GM21528 (cell line): Measurements from ENCODE around the gene EEF1A2.
"Not testable (repeated sequence)": the region's sequence is repeated elsewhere in the genome, so short reads cannot be mapped to it uniquely, and the experiment has no call there.

Experiments used
- ATAC-seq: cut with Tn5 transposase; IDR thresholded peaks from one replicate; pipeline ENCODE4 v1.9.1; 2021; ENCODE audit warnings: mild to moderate bottlenecking, moderate library complexity; ENCODE audit not compliant: unreplicated experiment, low FRiP score

Gene EEF1A2

DNA sequence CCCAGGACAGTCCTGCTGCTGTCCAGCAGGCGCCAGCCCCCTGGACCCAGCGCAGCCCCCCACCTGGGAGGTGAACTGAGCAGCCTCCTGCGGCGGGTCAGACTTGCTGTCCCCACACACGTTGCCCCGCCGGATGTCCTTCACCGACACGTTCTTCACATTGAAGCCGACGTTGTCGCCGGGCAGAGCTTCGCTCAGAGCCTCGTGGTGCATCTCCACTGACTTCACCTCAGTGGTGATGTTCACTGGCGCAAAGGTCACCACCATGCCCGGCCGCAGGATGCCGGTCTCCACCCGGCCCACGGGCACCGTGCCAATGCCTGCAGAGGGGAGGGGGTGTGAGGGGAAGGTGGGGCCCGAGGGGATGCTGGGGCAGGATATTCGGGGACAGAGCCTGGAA lies 8.5 kb downstream of the EEF1A2 start:
- ATAC-seq: no peak

DNA sequence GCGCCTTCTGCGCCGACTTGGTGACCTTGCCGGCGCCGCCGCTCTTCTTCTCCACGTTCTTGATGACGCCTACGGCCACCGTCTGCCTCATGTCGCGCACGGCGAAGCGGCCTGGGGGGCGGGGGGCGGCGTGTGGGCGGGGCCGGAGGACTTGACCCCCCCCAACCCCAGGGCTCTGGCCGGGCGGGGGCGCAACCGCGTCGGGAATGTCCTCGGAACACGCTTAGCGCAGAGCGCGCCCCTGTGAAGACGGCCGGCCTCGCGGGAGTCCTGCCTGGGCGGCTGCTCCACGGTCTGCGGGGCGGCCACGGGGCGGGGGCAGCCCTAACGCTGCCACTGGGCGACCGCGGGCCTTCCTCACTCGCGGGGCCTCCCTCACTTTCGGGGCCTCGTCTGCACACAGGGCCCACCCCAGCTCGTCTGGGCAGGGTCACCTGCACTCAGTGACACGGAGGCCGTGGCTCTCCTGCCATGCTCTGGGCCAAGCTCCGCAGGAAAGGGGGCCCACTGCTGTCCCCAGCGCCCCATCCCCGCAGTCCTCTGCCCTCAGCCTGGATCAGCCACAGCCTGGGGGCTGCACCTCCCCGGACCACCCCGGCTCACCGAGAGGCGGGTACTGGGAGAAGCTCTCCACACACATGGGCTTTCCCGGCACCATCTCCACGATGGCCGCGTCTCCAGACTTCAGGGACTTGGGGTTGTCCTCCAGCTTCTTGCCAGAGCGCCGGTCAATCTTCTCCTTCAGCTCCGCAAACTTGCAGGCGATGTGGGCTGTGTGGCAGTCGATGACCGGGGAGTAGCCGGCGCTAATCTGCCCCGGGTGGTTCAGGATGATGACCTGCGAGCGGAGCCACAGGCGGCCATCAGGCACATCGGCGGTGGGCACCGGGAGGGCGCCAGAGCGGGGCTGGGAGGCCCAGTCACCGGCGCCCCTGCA lies 10.3 kb downstream of the EEF1A2 start:
- ATAC-seq: no peak

DNA sequence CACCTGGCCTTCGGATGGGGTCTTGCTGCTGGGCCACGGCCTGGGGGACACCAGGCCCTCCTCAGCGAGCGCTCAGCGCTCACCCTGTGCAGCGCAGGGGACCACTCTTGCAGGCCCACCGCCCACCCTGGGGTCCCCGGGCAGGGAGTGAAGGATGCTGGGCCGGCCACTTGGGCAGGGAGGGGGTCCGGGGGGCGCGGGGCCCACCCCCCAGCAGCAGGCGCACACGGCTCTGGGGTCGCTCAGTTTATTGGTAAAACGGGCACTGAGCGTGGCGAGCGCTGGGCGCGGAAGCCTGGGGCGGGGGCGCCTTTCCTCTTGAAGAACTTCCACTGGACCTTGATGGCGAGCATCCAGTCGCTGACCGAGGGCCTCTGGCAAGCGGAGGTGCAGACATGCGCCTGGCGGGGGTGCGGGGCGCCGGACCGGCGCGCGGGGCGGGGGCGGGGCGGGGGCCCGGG lies 11.1 kb downstream of the EEF1A2 start:
- no peak for ATAC-seq

DNA sequence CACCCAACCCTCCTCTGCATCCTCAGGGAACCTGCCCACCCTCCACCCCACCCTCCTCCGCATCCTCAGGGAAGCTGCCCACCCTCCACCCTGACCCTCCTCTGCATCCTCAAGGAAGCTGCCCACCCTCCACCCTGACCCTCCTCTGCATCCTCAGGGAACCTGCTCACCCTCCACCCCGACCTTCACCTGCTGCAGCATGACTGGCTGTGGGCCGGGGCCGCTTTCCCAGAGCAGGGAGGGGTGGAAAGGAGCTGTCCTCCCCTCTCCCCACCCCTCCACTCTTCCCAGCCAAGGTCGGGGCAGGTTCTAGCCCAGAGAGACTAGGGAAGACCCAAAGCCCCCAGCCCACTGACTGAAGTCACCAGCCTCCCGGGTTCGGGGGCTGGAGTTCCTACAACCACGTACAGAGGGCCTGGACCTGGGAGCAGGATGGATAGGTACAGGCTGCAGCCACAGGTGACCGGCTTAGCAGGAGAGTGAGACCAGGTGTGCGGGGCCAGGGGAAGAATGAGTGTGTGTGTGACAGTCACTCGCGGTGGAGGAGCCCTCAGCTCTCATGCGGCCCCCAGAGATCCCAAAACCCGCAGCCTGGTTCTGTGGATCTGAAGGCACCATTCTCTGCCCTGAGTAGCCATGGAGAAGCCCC lies 11.6 kb downstream of the EEF1A2 start:
- ATAC-seq: no peak

GRCh38 chr20:63486300-63486855 lies 12.5 kb downstream of the EEF1A2 start:
- no peak for ATAC-seq

GRCh38 chr20:63484651-63485403 lies 14.1 kb downstream of the EEF1A2 start:
- no peak for ATAC-seq

DNA sequence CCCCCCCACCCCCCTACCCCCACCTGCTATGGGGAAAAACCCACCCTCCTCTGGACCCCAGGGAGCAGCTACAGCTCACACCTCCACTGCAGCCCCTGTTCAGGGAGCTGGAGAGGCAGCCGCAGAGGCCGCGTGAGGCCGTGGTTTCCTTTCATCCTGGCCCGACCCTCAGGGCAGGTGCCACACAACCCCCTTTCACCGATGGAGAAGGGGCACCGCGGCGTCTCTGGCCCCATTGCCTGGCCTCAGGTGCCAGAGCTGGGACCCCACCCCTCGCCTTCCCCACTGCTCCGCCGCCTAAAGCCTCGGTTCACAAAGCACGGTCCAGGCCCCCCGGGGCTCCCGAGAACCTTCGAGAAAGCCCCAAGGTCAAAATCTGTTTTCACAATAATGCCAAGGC lies 14.6 kb downstream of the EEF1A2 start:
- no peak for ATAC-seq

- no peak for ATAC-seq
These were observed 15.0 kb downstream of the EEF1A2 start for GRCh38 chr20:63483834-63484233.

DNA sequence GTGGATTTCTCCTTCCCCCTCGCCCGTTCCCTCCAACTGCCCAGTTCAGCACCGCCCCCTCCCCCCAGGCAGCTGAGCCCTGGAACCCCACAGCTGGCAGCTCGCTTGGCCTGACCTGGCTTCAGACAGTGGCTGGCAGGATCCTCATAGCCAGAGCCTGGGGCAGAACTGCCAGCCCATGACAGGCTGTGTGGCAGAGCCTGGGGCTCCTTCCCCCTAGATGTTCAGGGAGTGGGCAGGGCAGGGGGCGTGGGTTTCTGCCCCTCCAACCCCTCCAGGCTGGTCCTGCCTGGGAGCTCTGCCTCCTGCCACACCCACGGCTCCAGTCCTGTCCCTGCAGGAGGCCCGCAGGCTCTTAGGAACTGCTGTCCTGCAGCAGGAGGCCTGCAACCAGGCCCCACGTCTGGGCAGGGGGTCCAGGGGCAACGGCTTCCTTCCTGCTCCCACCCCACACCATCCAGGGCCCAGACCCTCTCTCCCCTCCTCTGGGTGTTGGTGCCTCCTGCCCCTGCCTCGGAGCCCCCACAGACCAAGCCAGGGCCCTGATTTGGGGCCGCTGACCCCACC lies 16.8 kb downstream of the EEF1A2 start:
- ATAC-seq: no peak

- no peak for ATAC-seq
These were observed 17.4 kb downstream of the EEF1A2 start for GRCh38 chr20:63481503-63481902.

DNA sequence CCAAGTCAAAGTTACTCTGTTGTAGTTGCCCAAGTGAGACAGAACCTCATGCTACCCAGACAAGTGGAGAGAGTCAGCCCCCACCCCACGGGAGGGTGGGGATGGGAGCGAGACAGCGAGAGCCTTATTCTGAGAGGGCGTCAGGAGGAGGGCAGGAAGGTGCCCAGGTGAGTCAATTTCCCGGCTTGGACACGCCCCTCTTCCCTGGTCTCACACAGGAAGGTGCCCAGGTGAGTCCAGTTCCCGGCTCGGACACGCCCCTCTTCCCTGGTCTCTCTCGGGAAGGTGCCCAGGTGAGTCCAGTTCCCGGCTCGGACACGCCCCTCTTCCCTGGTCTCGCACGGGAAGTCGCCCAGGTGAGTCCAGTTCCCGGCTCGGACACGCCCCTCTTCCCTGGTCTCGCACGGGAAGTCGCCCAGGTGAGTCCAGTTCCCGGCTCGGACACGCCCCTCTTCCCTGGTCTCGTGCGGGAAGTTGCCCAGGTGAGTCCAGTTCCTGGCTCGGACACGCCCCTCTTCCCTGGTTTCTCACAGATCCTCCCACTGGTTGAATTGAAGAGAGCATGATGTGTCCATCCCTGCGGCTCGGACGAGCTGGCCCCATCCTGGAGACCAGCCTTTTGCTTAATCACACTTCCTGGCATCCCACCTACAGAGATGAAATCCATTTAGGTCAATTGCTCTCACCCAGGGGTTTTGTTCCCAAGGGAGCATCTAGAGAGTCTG lies 19.0 kb downstream of the EEF1A2 start:
- ATAC-seq: not testable (repeated sequence)

DNA sequence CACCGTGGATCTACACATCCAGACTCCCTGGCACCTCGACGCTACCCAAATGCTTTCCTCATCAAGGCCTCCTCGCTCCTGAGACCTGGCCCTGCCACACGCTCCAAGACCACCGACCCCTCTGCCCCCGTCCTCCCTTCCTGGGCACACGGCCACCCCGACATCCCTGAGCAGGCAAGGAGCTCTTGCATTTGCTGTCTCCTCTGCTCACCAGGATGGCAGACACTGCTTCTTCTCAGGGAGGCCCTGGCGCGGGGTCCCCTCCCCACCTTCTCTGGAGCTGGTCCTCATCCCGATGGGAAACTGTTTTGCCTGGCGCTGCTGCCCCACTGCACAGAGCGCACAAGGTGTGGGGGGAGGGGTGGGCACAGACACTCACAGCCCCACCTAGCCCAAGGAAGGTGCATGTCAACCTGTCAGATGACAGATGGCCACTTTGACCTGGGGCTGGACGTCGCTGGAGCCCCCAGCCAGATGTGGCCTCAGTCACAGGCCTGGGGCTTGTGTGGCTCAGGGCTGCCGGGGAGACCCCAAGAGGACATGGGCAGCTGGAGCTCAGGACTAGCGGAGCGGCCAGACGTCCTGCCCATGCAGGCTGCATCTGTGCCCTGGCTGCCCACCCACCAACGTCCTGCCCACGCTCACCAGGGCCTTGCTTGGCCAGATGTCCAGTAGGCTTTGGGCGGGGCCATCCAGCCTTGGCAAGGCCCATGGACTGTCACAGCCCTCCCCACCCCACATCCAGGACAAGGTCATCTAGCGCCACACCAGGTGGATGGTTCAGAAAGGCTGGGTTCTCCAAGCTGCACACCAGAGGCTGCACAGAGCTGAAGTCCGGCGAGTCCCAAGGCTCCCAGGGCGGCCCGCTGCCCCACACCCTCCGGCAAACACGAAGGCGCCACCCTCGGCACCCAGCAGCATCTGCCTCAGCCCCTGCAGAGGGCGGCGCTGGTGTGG lies 20.3 kb downstream of the EEF1A2 start:
- no peak for ATAC-seq

DNA sequence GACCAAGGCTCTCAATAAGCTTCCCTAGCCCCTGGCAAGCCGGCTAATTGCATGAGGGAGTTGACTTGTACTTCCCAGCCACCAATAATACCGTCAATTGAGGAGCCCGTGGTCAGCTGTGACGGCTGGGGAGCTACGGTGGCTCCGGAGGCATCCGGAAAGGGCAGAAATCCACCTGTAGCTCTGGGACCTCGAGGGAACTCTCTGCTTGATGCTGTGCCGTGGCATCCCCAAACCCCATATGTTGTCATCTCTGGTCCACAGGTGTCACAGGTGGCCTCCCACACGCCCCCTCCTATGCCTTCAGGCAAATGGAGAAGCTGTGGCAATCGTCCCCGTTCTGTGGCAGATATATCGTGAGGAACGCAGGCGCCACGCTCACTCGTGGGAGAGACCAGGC lies 20.9 kb downstream of the EEF1A2 start:
- no peak for ATAC-seq

DNA sequence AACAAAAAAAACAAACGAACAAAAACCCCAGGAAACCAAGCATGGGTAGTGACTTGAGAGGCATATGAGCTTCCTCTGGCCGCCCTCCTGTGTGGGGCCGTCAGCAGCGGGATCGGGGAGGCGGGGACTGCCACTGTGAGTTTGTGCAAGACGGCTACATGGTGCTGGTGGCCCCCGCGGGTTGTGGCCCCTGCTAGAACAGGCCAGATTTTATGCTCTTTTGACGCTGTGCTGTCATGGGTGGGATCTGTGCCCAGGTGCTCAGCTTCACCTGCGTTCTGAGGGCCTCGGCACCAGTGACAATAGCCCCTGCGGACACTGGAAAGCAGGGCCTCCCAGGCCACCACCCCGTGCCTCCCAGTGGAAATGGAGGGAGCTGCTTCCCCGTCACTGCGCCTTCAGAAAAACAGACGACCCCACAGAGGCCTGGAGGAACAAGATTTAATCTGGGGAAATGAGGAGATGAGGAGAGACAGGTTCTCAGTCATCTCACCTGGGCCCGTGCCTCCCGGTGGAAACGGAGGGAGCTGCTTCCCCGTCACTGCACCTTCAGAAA lies 21.7 kb downstream of the EEF1A2 start:
- ATAC-seq: no peak

GRCh38 chr20:63475209-63475608 lies 23.7 kb downstream of the EEF1A2 start:
- ATAC-seq: no peak

GRCh38 chr20:63473555-63474449 lies 25.1 kb downstream of the EEF1A2 start:
- ATAC-seq: no peak

DNA sequence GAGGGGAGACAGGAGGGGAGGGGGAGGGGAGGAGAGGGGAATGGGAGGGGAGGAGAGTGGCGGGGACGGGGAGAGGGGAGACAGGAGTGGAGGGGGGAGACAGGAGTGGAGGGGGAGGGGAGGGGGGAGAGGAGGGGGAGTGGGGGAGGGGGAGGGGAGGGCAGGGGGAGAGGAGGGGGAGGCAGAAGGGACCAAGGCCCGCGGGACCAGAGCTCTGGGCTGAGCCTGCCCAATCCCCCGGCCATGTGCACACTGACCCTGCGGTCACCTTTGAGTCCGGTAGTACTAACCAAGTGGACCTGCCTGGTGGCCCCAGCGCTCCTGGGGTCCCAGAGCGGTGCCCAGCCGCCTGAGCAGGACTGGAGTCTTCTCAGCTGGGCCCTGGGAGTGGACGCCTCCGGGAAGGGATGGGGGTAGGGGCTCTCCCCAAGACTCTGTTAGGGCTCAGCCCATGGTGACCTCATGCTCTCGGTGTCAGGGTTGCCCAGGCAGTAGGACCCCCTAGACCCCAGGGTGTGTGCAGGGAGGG lies 26.0 kb downstream of the EEF1A2 start:
- ATAC-seq: no peak
